Stimulated activated CD4-positive, alpha-beta T cell treated with anti-CD3 and anti-CD28 coated beads, Interleukin-1b, Interleukin-23, amount 100 ng/mL, for 1 hour (primary cell): ENCODE data around the gene MUC16.
"Not testable (repeated sequence)": the region's sequence is repeated elsewhere in the genome, so short reads cannot be mapped to it uniquely, and the experiment has no call there.

ENCODE experiments used
- DNase-seq, 2 donors: peaks; one replicate each; pipeline ENCODE4 v3.0.0-alpha.2; 2020; ENCODE audit warnings: low read depth in 2 of 2

MUC16 gene

GRCh38 chr19:9009935-9010651, at the start of gene MUC16:
MUC16 (minus strand) TSS chr19:9010409.
- no peak for DNase-seq

- no peak for DNase-seq
Observed at GRCh38 chr19:9058905-9059667, 48.9 kb upstream of the MUC16 start.

- no peak for DNase-seq
Observed at GRCh38 chr19:9057505-9058258, 47.5 kb upstream of the MUC16 start.

- not testable (repeated sequence) for DNase-seq
Observed at GRCh38 chr19:9056131-9056530, 45.9 kb upstream of the MUC16 start.

- no peak for DNase-seq
Observed at GRCh38 chr19:9054765-9055164, 44.6 kb upstream of the MUC16 start.

GRCh38 chr19:9054207-9054606, 44.0 kb upstream of the MUC16 start:
- no peak for DNase-seq

- not testable (repeated sequence) for DNase-seq
Observed at GRCh38 chr19:9053674-9054073, 43.5 kb upstream of the MUC16 start.

- no peak for DNase-seq
Observed at GRCh38 chr19:9052894-9053293, 42.7 kb upstream of the MUC16 start.

GRCh38 chr19:9046694-9047093, 36.5 kb upstream of the MUC16 start:
- no peak for DNase-seq

GRCh38 chr19:9044449-9044848, 34.2 kb upstream of the MUC16 start:
- no peak for DNase-seq

- DNase-seq = no peak
Observed at GRCh38 chr19:9043524-9043923, 33.3 kb upstream of the MUC16 start.

- no peak for DNase-seq
Observed at GRCh38 chr19:9041023-9041422, 30.8 kb upstream of the MUC16 start.

GRCh38 chr19:9040131-9040530, 29.9 kb upstream of the MUC16 start:
- no peak for DNase-seq

- DNase-seq = no peak
Observed at GRCh38 chr19:9039728-9040127, 29.5 kb upstream of the MUC16 start.

- DNase-seq = no peak
Observed at GRCh38 chr19:9037400-9038062, 27.3 kb upstream of the MUC16 start.

- no peak for DNase-seq
Observed at GRCh38 chr19:9032136-9032631, 22.0 kb upstream of the MUC16 start.

- DNase-seq = no peak
Observed at GRCh38 chr19:9018163-9018875, 8.1 kb upstream of the MUC16 start.

GRCh38 chr19:9014803-9015202, 4.6 kb upstream of the MUC16 start:
- no peak for DNase-seq

- DNase-seq = no peak
Observed at GRCh38 chr19:9013988-9014387, 3.8 kb upstream of the MUC16 start.

GRCh38 chr19:9011875-9012274, 1.7 kb upstream of the MUC16 start:
- no peak for DNase-seq

GRCh38 chr19:9010693-9011092, 484 bp upstream of the MUC16 start:
- DNase-seq = no peak
